Right lobe of liver (tissue), 4 donors: Measurements from ENCODE around the gene ECE1.

ENCODE experiments used
- POLR2A ChIP-seq: fragments of 450-650 bp; IDR thresholded peaks from one replicate; pipeline ENCODE4 v1.6.1; 2017; ENCODE audit warnings: antibody characterized with exemption, mild to moderate bottlenecking
- TF ChIP-seq, protein P1 (sequence below), 4 donors: fragments of 200-600 bp in 3 of 4; fragments of 450-650 bp in 1 of 4; IDR thresholded peaks; one replicate each; pipeline versions ENCODE4 v1.5.1 to v1.8.0; 2016 to 2022; ENCODE audit warnings: antibody characterized with exemption in 4 of 4, mild to moderate bottlenecking in 2 of 4
- donor health status: DM: no; HTN: no; CAD: no.
- donor health status: DM: no; HTN: no; CAD: no.
- donor health status: DM: no; HTN: yes; CAD: no.

DNA sequence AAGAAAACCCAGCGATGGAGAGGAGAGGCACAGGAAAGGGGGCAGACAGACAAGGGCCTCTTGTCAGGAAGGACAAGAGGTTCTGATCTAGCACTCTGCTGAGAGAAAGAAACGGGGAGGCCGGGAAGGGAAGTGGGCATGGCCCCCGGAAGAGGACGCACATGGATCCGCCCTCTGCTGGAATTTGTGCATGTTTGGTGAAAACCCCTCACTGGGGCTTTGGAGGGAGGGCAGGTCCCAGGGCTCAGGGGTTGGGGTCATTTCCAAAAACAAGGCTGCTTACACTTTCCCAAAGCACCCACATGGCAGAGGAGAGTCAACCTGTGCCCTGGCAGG, 32.4 kb upstream of the ECE1 start:
- TF ChIP-seq, protein P1, sequence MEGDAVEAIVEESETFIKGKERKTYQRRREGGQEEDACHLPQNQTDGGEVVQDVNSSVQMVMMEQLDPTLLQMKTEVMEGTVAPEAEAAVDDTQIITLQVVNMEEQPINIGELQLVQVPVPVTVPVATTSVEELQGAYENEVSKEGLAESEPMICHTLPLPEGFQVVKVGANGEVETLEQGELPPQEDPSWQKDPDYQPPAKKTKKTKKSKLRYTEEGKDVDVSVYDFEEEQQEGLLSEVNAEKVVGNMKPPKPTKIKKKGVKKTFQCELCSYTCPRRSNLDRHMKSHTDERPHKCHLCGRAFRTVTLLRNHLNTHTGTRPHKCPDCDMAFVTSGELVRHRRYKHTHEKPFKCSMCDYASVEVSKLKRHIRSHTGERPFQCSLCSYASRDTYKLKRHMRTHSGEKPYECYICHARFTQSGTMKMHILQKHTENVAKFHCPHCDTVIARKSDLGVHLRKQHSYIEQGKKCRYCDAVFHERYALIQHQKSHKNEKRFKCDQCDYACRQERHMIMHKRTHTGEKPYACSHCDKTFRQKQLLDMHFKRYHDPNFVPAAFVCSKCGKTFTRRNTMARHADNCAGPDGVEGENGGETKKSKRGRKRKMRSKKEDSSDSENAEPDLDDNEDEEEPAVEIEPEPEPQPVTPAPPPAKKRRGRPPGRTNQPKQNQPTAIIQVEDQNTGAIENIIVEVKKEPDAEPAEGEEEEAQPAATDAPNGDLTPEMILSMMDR (IDR thresholded peaks at IDR 0.05): no peak
- TF ChIP-seq POLR2A: no peak
